Small intestine (tissue), 7 donors: ENCODE data around the gene COL16A1. TPM values are rescaled to one million over a fixed set of nuclear protein-coding genes. Genes with fewer than 3 reads are reported as not detected.

Source experiments
- DNase-seq, 2 donors: peaks; one replicate each; pipeline versions ENCODE4 v3.0.0 to v3.0.0-alpha.2; 2013
- FAIRE-seq: peaks from 2 replicates; lab custom pipeline; 2012; peaks lifted over from hg19 to GRCh38; lab: Jason Lieb, UNC
- H3K27ac ChIP-seq, 3 donors: one replicate each; pipeline ENCODE4 v1.5.1; 2013; ENCODE audit warnings: low read length in 2 of 3, mild to moderate bottlenecking in 2 of 3, control low read depth in 1 of 3, inconsistent platforms in 1 of 3, low read depth in 1 of 3, moderate library complexity in 1 of 3
- H3K27me3 ChIP-seq, 3 donors: one replicate each; pipeline ENCODE4 v1.6.1; 2013; ENCODE audit warnings: low read length in 3 of 3, inconsistent platforms in 1 of 3; ENCODE audit not compliant: control insufficient read depth in 3 of 3, insufficient read depth in 3 of 3
- H3K36me3 ChIP-seq, 3 donors: one replicate each; pipeline ENCODE4 v1.6.1; 2013; ENCODE audit warnings: low read length in 3 of 3, inconsistent platforms in 1 of 3, low read depth in 1 of 3, mild to moderate bottlenecking in 1 of 3, moderate library complexity in 1 of 3; ENCODE audit not compliant: control insufficient read depth in 3 of 3, insufficient read depth in 2 of 3
- H3K4me1 ChIP-seq, 3 donors: one replicate each; pipeline ENCODE4 v1.6.1; 2013; ENCODE audit warnings: low read length in 2 of 3, inconsistent platforms in 1 of 3, low read depth in 1 of 3, mild to moderate bottlenecking in 1 of 3, moderate library complexity in 1 of 3; ENCODE audit not compliant: control insufficient read depth in 3 of 3, insufficient read depth in 2 of 3
- H3K4me3 ChIP-seq, 3 donors: one replicate each; pipeline ENCODE4 v1.5.1; 2013; ENCODE audit warnings: low read length in 3 of 3, control low read depth in 1 of 3, inconsistent platforms in 1 of 3, low read depth in 1 of 3, mild to moderate bottlenecking in 1 of 3, moderate library complexity in 1 of 3
- H3K9me3 ChIP-seq, 2 donors: one replicate each; pipeline ENCODE4 v1.6.1; 2013; ENCODE audit warnings: low read depth in 1 of 2, low read length in 1 of 2; ENCODE audit not compliant: control insufficient read depth in 2 of 2, insufficient read depth in 1 of 2
- WGBS, 3 donors: extraction: QIAGEN DNeasy Blood & Tissue Kit; methylation state at CpG; one replicate each; pipeline ENCODE4 v1.1.7; 2013; 5-methylcytosine and 5-hydroxymethylcytosine counted together
- polyA plus RNA-seq, 4 donors: library from polyadenylated mRNA; stranded (reverse) in 3 of 4; unstranded in 1 of 4; fragments of 200-250 nt in 3 of 4; fragments of 120-200 nt in 1 of 4; gene quantifications; one replicate each; pipeline versions ENCODE4 v1.2.1 to v1.2.3, GENCODE V29; 2013
- donor health status: healthy with polysubstance abuse.
- donor health status: control.
- donor health status: control.
- donor health status: Bipolar disorder and iron deficiency.
- donor health status: healthy.

Gene COL16A1
- polyA plus RNA-seq, 4 donors = 12.3 to 124 (median 16.7) TPM

GRCh38 chr1:31621498-31621820 lies 82.4 kb downstream of the COL16A1 start:
- Histone ChIP-seq H3K27me3 (peaks cover 0 to 13% (median 3%) of the 10 kb centered on the region in 3 donors), H3K4me3 (no peak overlapping the region), H3K4me1 (peaks cover 2 to 8% (median 4%) of the 10 kb centered on the region in 3 donors), H3K36me3 (peaks cover 0 to 18% (median 0%) of the 10 kb centered on the region in 3 donors), H3K9me3 (no peaks in the 10 kb centered on the region), H3K27ac (no peak overlapping the region)
- WGBS, 3 donors = 91 to 93% (median 93%) methylated on average over 5 of the region's 5 CpGs
- no peak for FAIRE-seq
- no peak for DNase-seq

- WGBS, 3 donors = 93 to 94% (median 94%) methylated on average over 20 of the region's 20 CpGs
- H3K4me3 ChIP-seq = no peak overlapping the region
- no peaks in the 10 kb centered on the region for H3K9me3 ChIP-seq
Measured at GRCh38 chr1:31620631-31621497, 83.0 kb downstream of the COL16A1 start.

DNA sequence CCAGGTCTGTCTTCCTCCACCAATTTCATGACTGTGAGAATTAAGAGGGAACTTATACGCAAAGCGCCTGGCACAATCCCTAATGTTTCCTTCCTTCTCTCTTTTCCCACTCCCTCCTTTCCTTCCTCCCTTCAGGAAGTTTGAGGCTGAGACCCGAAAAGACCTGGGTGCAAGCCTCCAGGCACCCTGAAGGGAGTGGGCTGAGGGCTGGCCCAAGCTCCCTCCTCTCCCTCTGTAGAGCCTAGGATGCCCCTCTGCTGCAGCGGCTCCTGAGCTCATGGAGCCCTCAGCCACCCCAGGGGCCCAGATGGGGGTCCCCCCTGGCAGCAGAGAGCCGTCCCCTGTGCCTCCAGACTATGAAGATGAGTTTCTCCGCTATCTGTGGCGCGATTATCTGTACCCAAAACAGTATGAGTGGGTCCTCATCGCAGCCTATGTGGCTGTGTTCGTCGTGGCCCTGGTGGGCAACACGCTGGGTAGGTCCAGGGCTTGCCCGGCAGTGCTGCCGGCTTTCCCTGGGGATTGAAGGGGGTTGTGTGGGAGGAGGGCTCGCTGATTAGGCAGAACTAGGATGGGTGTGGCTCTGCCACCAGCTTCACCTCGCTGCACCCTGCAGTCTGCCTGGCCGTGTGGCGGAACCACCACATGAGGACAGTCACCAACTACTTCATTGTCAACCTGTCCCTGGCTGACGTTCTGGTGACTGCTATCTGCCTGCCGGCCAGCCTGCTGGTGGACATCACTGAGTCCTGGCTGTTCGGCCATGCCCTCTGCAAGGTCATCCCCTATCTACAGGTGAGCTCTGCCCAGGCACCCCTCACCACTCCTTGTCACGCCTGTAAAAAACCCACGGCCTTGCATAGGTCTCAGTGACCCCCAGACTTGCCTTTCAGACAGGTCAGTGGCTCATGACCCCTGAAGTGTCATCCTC lies 84.6 kb downstream of the COL16A1 start:
- Histone ChIP-seq H3K9me3 (no peaks in the 10 kb centered on the region), H3K27me3 (peaks cover 0 to 13% (median 3%) of the 10 kb centered on the region in 3 donors), H3K4me3 (no peak overlapping the region), H3K27ac (no peak overlapping the region), H3K36me3 (peaks cover 0 to 3% (median 0%) of the 10 kb centered on the region in 3 donors), H3K4me1 (peaks cover 2 to 8% (median 4%) of the 10 kb centered on the region in 3 donors)
- FAIRE-seq = no peak
- WGBS, 3 donors = 69 to 79% (median 70%) methylated on average over 23 of the region's 23 CpGs
- DNase-seq = no peak

More at GRCh38 chr1:31620631-31621497, 83.0 kb downstream of the COL16A1 start:
- Histone ChIP-seq H3K36me3 (peaks cover 0 to 13% (median 0%) of the 10 kb centered on the region in 3 donors), H3K4me1 (peaks cover 2 to 8% (median 4%) of the 10 kb centered on the region in 3 donors), H3K27me3 (peaks cover 0 to 13% (median 3%) of the 10 kb centered on the region in 3 donors), H3K27ac (no peak overlapping the region)
- FAIRE-seq (no peak), DNase-seq (no peak)

DNA sequence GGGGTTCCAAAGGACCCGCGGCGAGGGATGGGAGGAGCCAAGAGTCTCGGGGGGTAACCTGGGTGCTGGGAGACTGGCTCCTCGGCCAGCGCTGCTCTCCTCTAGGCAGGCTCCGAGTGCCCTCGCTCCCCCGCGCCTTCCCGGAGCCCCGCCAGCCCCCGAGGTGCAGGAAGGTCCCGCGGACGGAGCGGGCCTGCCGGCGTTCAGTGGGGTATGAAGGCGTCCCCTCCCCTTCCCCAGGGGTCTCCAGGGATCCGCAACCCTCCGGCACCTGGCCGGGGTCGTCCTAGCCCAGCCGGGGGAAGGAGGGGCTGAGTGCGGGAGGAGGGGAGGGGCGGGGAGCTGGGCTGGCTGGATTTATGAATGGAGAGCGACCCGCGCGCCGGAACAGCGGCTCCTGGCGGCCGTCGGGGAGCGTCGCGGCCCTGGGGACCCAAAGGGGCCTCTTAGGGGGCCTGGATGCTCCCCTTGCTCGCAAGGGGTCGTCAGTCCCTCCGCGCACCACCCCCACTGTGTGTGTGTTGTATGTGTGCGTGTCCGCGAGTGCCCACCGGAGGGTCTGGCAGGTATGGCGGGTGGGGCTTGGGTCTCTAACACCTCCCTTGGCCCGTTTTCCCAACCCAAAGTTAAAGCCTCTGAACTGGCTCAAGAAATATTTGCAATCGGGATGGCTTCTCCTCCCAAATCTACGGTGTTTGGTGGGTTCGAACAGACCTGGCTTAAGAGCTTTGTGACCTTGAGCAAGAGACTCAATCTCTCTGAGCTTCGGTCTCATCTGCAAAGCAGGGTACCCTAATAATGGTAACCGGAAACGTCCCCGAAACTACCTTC lies 85.7 kb downstream of the COL16A1 start:
- H3K9me3 ChIP-seq = no peaks in the 10 kb centered on the region
- no peak for FAIRE-seq
- H3K27me3 ChIP-seq = peaks cover 0 to 13% (median 3%) of the 10 kb centered on the region in 3 donors
- DNase-seq = peak; percentile 18 to 81
- WGBS, 3 donors = 10 to 12% (median 12%) methylated on average over 48 to 56 of the region's 56 CpGs
- H3K36me3 ChIP-seq = no peaks in the 10 kb centered on the region
- no peak overlapping the region for H3K27ac ChIP-seq
- peak overlapping the region in 2 of 3 donors; percentile 37 to 50 for H3K4me3 ChIP-seq
- H3K4me1 ChIP-seq = peaks cover 2 to 8% (median 4%) of the 10 kb centered on the region in 3 donors

DNA sequence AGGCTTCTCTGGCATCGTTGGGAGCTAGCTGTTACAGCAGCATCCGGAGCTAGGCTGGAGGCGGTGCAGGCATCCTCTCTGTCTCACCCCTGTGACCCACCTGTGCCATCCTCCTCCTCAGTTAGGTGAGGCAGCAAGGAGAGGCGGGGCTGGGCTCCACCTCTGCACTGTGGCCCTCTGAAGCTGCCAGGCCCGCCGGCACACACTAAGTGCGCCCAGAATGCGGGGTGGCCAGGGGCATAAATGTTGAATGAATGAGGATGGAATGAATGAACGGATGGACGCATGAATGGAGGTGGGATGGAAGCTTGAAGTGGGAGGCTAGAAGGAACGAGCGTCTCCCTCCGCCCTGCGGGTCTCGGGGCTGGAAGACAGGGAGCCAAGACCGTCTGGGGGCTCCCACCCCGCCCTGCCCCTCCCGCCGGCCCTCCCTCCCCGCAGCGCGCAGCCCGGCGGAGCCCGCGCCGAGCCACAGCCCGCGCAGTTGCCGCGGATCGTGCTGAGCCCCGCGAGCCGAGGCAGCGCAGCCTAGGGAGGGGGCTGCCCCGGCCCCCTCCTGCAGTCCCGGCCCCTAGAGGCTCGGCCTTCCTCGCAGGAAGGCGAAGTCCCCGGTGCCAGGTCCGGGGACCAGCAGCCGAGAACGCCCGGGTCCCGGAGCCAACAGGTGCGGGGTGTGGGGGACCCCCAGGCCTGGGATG lies 86.5 kb downstream of the COL16A1 start, which contains the start of gene HCRTR1:
TSS of gene HCRTR1 (plus strand) at position 472 of the 698 bp plus-strand sequence. CDS start 1,504 bp downstream, outside the sequence.
- WGBS, 3 donors = 6 to 10% (median 8%) methylated on average over 20 to 48 of the region's 48 CpGs
- no peak for FAIRE-seq
- H3K4me3 ChIP-seq = peak within 1 kb of the TSS in 2 of 3 donors; percentile 37 to 50
- peak in 1 of 2 donors; percentile 21 for DNase-seq
- H3K4me1 ChIP-seq = peaks cover 2 to 8% (median 4%) of the 10 kb centered on the region in 3 donors
- H3K27me3 ChIP-seq = peaks cover 0 to 13% (median 3%) of the 10 kb centered on the region in 3 donors
- no peaks in the 10 kb centered on the region for H3K36me3 ChIP-seq
- H3K27ac ChIP-seq = no peak within 1 kb of the TSS
- H3K9me3 ChIP-seq = no peaks in the 10 kb centered on the region

GRCh38 chr1:31615939-31616338 lies 87.9 kb downstream of the COL16A1 start:
- FAIRE-seq = no peak

DNA sequence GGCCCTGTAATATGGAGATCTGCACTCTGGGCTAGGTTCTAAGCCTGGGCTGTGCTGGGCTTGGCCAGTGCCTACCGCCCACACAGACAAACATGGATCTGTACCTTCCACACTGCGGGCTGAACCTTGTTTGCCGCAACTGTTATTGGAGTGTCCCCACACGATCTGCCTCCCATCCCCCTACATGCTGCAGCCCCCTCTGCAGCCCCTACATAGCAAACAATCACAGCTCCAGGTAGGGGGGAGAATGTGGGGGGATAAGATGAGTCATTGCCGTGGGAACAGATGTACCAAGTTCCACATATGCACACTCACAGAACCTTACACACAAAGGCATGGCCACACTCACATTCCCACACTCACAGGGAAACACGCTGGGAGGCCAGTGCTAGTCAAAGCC lies 88.4 kb downstream of the COL16A1 start:
- no peak overlapping the region for H3K27ac ChIP-seq
- no peak overlapping the region for H3K4me3 ChIP-seq
- no peak for FAIRE-seq
- H3K4me1 ChIP-seq = peaks cover 2 to 8% (median 4%) of the 10 kb centered on the region in 3 donors
- DNase-seq = no peak
- no peaks in the 10 kb centered on the region for H3K9me3 ChIP-seq
- WGBS, 3 donors = 88 to 91% (median 90%) methylated on average over 6 of the region's 6 CpGs
- peaks cover 0 to 13% (median 3%) of the 10 kb centered on the region in 3 donors for H3K27me3 ChIP-seq
- no peaks in the 10 kb centered on the region for H3K36me3 ChIP-seq

More at GRCh38 chr1:31615939-31616338, 87.9 kb downstream of the COL16A1 start:
- H3K27me3 ChIP-seq = peaks cover 0 to 13% (median 3%) of the 10 kb centered on the region in 3 donors
- DNase-seq = no peak
- WGBS, 3 donors = 68 to 81% (median 73%) methylated on average over 2 of the region's 2 CpGs
- no peaks in the 10 kb centered on the region for H3K9me3 ChIP-seq
- H3K27ac ChIP-seq = no peak overlapping the region
- no peak overlapping the region for H3K4me3 ChIP-seq
- H3K4me1 ChIP-seq = peaks cover 2 to 8% (median 4%) of the 10 kb centered on the region in 3 donors
- H3K36me3 ChIP-seq = no peaks in the 10 kb centered on the region
